ENCODE results near the gene ITGA2. TPM values are rescaled to one million over a fixed set of nuclear protein-coding genes. Genes with fewer than 3 reads are reported as not detected.

Gene ITGA2
- polyA plus RNA-seq, 1 donor from 2014 or later = 0.20 TPM

DNA sequence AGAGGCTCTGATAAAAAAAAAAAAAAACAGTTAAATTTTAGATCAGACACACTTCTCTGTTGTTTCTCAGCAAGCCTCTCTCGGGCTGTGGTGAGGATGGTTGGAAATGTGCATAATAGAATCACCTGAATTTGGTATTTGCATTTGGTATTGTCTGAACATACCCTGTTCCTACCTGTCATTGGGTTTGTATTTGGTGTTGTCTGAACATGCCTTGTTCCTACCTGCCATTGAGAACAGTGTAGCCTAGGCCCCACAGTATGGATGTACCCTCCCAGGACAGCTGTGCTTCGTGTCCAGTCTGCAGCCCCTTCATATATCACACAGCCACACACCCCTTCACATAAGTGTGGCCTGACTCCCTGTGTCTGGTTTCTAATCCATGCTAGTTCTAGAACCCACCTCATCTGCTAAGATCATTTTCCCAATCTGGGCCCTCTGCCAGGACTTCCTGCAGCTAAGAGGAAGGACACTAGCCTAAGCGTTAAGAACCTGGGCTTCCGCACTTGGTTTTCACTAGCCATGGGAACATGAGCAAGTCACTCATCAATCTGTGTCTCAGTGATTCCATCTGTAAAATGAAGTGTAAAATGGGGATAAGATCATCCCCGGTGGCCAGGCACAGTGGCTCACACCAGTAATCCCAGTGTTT, 49.2 kb downstream of the ITGA2 start:
- TF ChIP-seq EZH2 (IDR thresholded peaks at IDR 0.05; ENCODE audit: borderline replicate concordance, insufficient read depth, low read length, poor library complexity, severe bottlenecking) (no peak), RAD21 (conservative IDR thresholded peaks at IDR 0.05) (no peak), MXI1 (conservative IDR thresholded peaks at IDR 0.05; ENCODE audit: poor library complexity, severe bottlenecking) (no peak), EP300 (conservative IDR thresholded peaks at IDR 0.05; ENCODE audit: poor library complexity, severe bottlenecking) (no peak)
- TF ChIP-seq, protein P1, sequence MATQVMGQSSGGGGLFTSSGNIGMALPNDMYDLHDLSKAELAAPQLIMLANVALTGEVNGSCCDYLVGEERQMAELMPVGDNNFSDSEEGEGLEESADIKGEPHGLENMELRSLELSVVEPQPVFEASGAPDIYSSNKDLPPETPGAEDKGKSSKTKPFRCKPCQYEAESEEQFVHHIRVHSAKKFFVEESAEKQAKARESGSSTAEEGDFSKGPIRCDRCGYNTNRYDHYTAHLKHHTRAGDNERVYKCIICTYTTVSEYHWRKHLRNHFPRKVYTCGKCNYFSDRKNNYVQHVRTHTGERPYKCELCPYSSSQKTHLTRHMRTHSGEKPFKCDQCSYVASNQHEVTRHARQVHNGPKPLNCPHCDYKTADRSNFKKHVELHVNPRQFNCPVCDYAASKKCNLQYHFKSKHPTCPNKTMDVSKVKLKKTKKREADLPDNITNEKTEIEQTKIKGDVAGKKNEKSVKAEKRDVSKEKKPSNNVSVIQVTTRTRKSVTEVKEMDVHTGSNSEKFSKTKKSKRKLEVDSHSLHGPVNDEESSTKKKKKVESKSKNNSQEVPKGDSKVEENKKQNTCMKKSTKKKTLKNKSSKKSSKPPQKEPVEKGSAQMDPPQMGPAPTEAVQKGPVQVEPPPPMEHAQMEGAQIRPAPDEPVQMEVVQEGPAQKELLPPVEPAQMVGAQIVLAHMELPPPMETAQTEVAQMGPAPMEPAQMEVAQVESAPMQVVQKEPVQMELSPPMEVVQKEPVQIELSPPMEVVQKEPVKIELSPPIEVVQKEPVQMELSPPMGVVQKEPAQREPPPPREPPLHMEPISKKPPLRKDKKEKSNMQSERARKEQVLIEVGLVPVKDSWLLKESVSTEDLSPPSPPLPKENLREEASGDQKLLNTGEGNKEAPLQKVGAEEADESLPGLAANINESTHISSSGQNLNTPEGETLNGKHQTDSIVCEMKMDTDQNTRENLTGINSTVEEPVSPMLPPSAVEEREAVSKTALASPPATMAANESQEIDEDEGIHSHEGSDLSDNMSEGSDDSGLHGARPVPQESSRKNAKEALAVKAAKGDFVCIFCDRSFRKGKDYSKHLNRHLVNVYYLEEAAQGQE (IDR thresholded peaks at IDR 0.05; ENCODE audit: borderline replicate concordance) = no peak
- TF ChIP-seq, protein P2, sequence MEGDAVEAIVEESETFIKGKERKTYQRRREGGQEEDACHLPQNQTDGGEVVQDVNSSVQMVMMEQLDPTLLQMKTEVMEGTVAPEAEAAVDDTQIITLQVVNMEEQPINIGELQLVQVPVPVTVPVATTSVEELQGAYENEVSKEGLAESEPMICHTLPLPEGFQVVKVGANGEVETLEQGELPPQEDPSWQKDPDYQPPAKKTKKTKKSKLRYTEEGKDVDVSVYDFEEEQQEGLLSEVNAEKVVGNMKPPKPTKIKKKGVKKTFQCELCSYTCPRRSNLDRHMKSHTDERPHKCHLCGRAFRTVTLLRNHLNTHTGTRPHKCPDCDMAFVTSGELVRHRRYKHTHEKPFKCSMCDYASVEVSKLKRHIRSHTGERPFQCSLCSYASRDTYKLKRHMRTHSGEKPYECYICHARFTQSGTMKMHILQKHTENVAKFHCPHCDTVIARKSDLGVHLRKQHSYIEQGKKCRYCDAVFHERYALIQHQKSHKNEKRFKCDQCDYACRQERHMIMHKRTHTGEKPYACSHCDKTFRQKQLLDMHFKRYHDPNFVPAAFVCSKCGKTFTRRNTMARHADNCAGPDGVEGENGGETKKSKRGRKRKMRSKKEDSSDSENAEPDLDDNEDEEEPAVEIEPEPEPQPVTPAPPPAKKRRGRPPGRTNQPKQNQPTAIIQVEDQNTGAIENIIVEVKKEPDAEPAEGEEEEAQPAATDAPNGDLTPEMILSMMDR (IDR thresholded peaks at IDR 0.05; ENCODE audit: poor library complexity, severe bottlenecking) = no peak
- Histone ChIP-seq H3K9me2 (ENCODE audit: insufficient read depth, low read length) (no peaks in the 10 kb centered on the region), H3F3A (ENCODE audit: insufficient read depth, low read length, poor library complexity, severe bottlenecking) (no peaks in the 10 kb centered on the region), H3K36me3 (ENCODE audit: insufficient read depth, low read length) (no peaks in the 10 kb centered on the region), H2AFZ (ENCODE audit: low read depth, low read length) (no peak overlapping the region), H3K27ac (ENCODE audit: low read length) (no peak overlapping the region), H3K4me3 (ENCODE audit: low read length) (no peak overlapping the region), H3K9me3 (ENCODE audit: low read length) (no peaks in the 10 kb centered on the region), H3K4me2 (ENCODE audit: low read length) (no peak overlapping the region), H3K27me3 (ENCODE audit: insufficient read depth, low read depth, low read length) (no peaks in the 10 kb centered on the region), H3K9ac (ENCODE audit: low read length) (no peak overlapping the region), H4K20me1 (ENCODE audit: insufficient read depth) (no peaks in the 10 kb centered on the region), H3K79me2 (replicated peaks; ENCODE audit: insufficient read depth, low read length) (no peaks in the 10 kb centered on the region)

DNA sequence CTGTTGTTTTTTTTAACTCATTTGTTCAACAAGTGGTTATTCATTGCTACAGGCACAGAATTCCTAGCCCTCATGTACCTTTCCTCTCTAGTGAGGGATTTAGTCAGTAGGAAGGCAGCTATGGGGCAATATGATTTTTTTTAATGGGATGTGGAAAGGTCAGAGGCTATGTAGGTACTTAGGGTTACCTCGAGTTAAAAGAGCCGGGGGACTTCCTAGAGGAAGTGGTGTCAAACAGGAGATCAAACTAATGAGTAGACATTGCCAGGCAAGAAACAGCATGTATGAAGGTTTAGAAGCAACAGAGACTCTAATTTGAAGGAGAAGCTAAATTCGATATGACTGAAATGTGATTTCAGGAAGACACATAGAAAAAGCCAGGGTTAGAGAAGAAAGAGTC, 50.7 kb downstream of the ITGA2 start:
- H4K20me1 ChIP-seq (ENCODE audit: insufficient read depth) = no peaks in the 10 kb centered on the region
- no peak for TF ChIP-seq TAF1 (IDR thresholded peaks at IDR 0.05; ENCODE audit: low read depth)
- TF ChIP-seq, protein P2 (IDR thresholded peaks at IDR 0.05; ENCODE audit: poor library complexity, severe bottlenecking) = no peak
- TF ChIP-seq EP300 (conservative IDR thresholded peaks at IDR 0.05; ENCODE audit: poor library complexity, severe bottlenecking) = no peak
- no peak for TF ChIP-seq POLR2AphosphoS5 (IDR thresholded peaks at IDR 0.05)
- TF ChIP-seq EZH2 (IDR thresholded peaks at IDR 0.05; ENCODE audit: borderline replicate concordance, insufficient read depth, low read length, poor library complexity, severe bottlenecking) = no peak
- no peak for TF ChIP-seq SMC3 (conservative IDR thresholded peaks at IDR 0.05; ENCODE audit: poor library complexity)
- TF ChIP-seq MXI1 (conservative IDR thresholded peaks at IDR 0.05; ENCODE audit: poor library complexity, severe bottlenecking) = no peak
- no peak for TF ChIP-seq RAD21 (conservative IDR thresholded peaks at IDR 0.05)
- TF ChIP-seq, protein P1 (IDR thresholded peaks at IDR 0.05; ENCODE audit: borderline replicate concordance) = no peak
- H3K27me3 ChIP-seq (ENCODE audit: insufficient read depth, low read depth, low read length) = no peaks in the 10 kb centered on the region
- H2AFZ ChIP-seq (ENCODE audit: low read depth, low read length) = no peak overlapping the region
- no peak overlapping the region for H3K4me3 ChIP-seq (ENCODE audit: low read length)
- no peaks in the 10 kb centered on the region for H3K36me3 ChIP-seq (ENCODE audit: insufficient read depth, low read length)
- no peak overlapping the region for H3K4me2 ChIP-seq (ENCODE audit: low read length)
- no peaks in the 10 kb centered on the region for H3K79me2 ChIP-seq (replicated peaks; ENCODE audit: insufficient read depth, low read length)
- H3K27ac ChIP-seq (ENCODE audit: low read length) = no peak overlapping the region
- no peaks in the 10 kb centered on the region for H3K9me2 ChIP-seq (ENCODE audit: insufficient read depth, low read length)
- H3K9ac ChIP-seq (ENCODE audit: low read length) = no peak overlapping the region
- no peaks in the 10 kb centered on the region for H3F3A ChIP-seq (ENCODE audit: insufficient read depth, low read length, poor library complexity, severe bottlenecking)
- no peaks in the 10 kb centered on the region for H3K9me3 ChIP-seq (ENCODE audit: low read length)
